Omental fat pad (tissue), 4 donors: ENCODE data around the gene VPS13C. TPM values are rescaled to one million over a fixed set of nuclear protein-coding genes. Genes with fewer than 3 reads are reported as not detected.

Source experiments
- ATAC-seq: fragments of 150-250 bp; one replicate; pipeline ENCODE4 v1.9.1; 2016; ENCODE audit warnings: mild to moderate bottlenecking, moderate library complexity; ENCODE audit not compliant: low FRiP score
- DNase-seq: peaks from one replicate; pipeline ENCODE4 v3.0.0-alpha.2; 2019; ENCODE audit warnings: low spot score
- total RNA-seq, 4 donors: library from RNA; depleted of rRNA; stranded (reverse); fragments of >200 nt; gene quantifications; one replicate each; pipeline ENCODE4 v1.1.0, GENCODE V29; 2016
- TF ChIP-seq, protein P1 (sequence below), 3 donors: fragments of 450-650 bp; IDR thresholded peaks; one replicate each; pipeline ENCODE4 v1.5.1; 2016 to 2017; ENCODE audit warnings: antibody characterized with exemption in 3 of 3, mild to moderate bottlenecking in 3 of 3, moderate library complexity in 2 of 3

Gene VPS13C
- total RNA-seq, 4 donors from 2014 or later: 61.6 to 144 (median 75.8) TPM

DNA sequence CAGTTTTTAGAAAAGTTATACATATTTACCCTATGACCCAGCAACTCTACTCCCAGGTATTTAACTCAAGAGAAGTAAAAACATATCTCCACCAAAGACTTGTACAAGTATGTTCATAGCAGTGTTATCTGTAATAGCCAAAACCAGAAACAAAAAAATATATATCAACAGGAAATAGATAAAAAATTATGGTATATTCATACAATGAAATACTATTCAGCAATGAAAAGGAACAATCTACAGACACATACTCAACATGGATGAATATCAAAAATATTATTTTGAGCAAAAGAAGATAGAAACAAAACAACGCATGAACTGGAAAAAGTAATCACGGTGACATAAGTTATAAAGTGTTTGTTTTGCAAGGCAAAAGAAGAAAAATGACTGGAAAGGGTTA lies 72.4 kb downstream of the VPS13C start:
- DNase-seq (no peak), ATAC-seq (no peak)
- TF ChIP-seq, protein P1, sequence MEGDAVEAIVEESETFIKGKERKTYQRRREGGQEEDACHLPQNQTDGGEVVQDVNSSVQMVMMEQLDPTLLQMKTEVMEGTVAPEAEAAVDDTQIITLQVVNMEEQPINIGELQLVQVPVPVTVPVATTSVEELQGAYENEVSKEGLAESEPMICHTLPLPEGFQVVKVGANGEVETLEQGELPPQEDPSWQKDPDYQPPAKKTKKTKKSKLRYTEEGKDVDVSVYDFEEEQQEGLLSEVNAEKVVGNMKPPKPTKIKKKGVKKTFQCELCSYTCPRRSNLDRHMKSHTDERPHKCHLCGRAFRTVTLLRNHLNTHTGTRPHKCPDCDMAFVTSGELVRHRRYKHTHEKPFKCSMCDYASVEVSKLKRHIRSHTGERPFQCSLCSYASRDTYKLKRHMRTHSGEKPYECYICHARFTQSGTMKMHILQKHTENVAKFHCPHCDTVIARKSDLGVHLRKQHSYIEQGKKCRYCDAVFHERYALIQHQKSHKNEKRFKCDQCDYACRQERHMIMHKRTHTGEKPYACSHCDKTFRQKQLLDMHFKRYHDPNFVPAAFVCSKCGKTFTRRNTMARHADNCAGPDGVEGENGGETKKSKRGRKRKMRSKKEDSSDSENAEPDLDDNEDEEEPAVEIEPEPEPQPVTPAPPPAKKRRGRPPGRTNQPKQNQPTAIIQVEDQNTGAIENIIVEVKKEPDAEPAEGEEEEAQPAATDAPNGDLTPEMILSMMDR (IDR thresholded peaks at IDR 0.05): no peak

GRCh38 chr15:61983081-61983480 lies 77.2 kb downstream of the VPS13C start:
- TF ChIP-seq, protein P1 (IDR thresholded peaks at IDR 0.05): no peak
- ATAC-seq (no peak), DNase-seq (no peak)

- ATAC-seq (no peak), DNase-seq (no peak)
- TF ChIP-seq, protein P1 (IDR thresholded peaks at IDR 0.05): no peak
Observed at GRCh38 chr15:61978225-61978624, 82.0 kb downstream of the VPS13C start.

GRCh38 chr15:61974759-61975158 lies 85.5 kb downstream of the VPS13C start:
- no peak for ATAC-seq
- TF ChIP-seq, protein P1 (IDR thresholded peaks at IDR 0.05): no peak
- no peak for DNase-seq

DNA sequence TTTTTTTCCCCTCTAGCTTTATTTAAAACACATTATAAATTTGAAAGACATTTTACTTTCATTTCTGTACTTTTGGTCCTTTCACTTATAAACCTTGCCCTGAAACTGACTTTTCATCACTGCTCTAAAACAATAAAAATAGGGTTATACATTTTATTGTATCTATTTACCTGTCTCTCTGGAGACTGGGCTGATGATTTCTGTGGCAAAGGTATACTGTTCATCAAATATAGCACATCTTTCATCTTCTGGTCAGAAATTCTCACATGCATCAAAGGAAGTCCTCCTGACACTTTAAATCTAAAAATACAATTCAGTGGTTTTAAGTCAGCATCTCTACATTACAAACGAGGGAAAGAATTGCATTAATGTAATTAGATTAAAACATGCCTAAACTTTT lies 86.1 kb downstream of the VPS13C start:
- ATAC-seq (no peak), DNase-seq (no peak)
- TF ChIP-seq, protein P1 (IDR thresholded peaks at IDR 0.05): no peak

GRCh38 chr15:61951949-61952348 lies 108.3 kb downstream of the VPS13C start:
- DNase-seq: no peak
- ATAC-seq: no peak
- TF ChIP-seq, protein P1 (IDR thresholded peaks at IDR 0.05): no peak

DNA sequence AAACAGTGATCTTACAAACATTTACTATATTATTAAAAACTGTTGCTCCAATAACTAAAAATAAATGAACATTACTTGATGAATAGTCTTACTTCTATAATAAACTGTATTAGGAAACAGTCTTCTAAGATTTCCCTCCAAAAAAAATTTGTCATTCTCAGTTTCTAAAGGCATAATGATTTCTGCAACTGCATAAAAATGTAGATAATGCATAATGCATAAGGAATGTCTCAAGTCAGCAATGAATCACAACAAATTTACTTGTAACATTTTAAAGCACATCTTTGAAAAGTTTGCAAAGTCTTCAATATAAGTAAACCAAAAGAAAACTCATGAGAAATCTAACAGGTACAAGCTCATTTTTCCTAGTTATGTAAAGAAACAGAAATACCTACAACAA lies 113.5 kb downstream of the VPS13C start:
- no peak for DNase-seq
- no peak for ATAC-seq
- TF ChIP-seq, protein P1 (IDR thresholded peaks at IDR 0.05): no peak
